ENCODE measurements around the gene NEK7.

DNA sequence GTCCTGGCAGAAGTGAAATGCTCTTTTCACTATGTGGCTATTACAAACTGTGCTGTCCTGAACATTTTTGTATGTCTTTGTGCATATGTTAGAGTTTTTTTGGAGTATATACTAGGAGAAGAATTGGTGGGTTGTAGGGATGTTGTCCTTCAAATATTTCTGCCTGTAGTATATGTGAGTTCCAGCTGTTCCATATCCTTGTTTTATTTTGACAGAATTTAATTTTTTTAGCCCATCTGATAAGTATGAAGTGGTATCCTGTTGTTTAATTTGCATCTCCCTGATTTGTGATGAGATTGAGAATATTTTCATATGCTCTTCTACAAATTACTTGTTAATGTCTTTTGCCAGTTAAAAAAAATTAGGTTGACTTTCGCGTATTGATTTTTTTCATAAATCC is 34.3 kb downstream of the NEK7 start:
- TF ChIP-seq, protein P1, sequence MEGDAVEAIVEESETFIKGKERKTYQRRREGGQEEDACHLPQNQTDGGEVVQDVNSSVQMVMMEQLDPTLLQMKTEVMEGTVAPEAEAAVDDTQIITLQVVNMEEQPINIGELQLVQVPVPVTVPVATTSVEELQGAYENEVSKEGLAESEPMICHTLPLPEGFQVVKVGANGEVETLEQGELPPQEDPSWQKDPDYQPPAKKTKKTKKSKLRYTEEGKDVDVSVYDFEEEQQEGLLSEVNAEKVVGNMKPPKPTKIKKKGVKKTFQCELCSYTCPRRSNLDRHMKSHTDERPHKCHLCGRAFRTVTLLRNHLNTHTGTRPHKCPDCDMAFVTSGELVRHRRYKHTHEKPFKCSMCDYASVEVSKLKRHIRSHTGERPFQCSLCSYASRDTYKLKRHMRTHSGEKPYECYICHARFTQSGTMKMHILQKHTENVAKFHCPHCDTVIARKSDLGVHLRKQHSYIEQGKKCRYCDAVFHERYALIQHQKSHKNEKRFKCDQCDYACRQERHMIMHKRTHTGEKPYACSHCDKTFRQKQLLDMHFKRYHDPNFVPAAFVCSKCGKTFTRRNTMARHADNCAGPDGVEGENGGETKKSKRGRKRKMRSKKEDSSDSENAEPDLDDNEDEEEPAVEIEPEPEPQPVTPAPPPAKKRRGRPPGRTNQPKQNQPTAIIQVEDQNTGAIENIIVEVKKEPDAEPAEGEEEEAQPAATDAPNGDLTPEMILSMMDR (IDR thresholded peaks at IDR 0.05) = no peak
- no peak for TF ChIP-seq POLR2AphosphoS5 (IDR thresholded peaks at IDR 0.05)
- TF ChIP-seq EP300 (IDR thresholded peaks at IDR 0.05) = no peak
- TF ChIP-seq POLR2A (IDR thresholded peaks at IDR 0.05) = no peak

Measured in upper lobe of left lung (tissue), 4 donors.